GM11168 (cell line): ENCODE measurements around the gene RTN4RL2.

Experiments
- in situ Hi-C: fragments of 300-500 bp; cut with MboI; formaldehyde crosslinking; loops from one replicate; pipeline ENCODE4 v1.12.0; 2022; ENCODE audit warnings: low sequenced_read_pairs; ENCODE audit not compliant: unreplicated experiment

The RTN4RL2 gene

GRCh38 chr11:57477507-57478189, 17.3 kb downstream of the RTN4RL2 start:
- in situ Hi-C loops = no loop called here

- in situ Hi-C loops = no loop called here
These were observed 18.8 kb downstream of the RTN4RL2 start for GRCh38 chr11:57479021-57479663.

- in situ Hi-C loops = no loop called here
These were observed 19.6 kb downstream of the RTN4RL2 start for GRCh38 chr11:57479911-57480310.

- in situ Hi-C loops = no loop called here
These were observed 20.2 kb downstream of the RTN4RL2 start for GRCh38 chr11:57480409-57481137.

- in situ Hi-C loops = no loop called here
These were observed 21.0 kb downstream of the RTN4RL2 start for GRCh38 chr11:57481315-57481714.

- in situ Hi-C loops = no loop called here
These were observed 21.8 kb downstream of the RTN4RL2 start for GRCh38 chr11:57481915-57482781.

GRCh38 chr11:57482782-57483561, 22.6 kb downstream of the RTN4RL2 start:
- in situ Hi-C loops = no loop called here

- in situ Hi-C loops = no loop called here
These were observed 23.2 kb downstream of the RTN4RL2 start for GRCh38 chr11:57483562-57483918.

- in situ Hi-C loops = no loop called here
These were observed 23.9 kb downstream of the RTN4RL2 start for GRCh38 chr11:57484141-57484710.

- in situ Hi-C loops = no loop called here
These were observed 25.1 kb downstream of the RTN4RL2 start for GRCh38 chr11:57485217-57485990.

- in situ Hi-C loops = no loop called here
These were observed 26.9 kb downstream of the RTN4RL2 start for GRCh38 chr11:57487021-57487778.

- in situ Hi-C loops = no loop called here
These were observed 27.8 kb downstream of the RTN4RL2 start for GRCh38 chr11:57487920-57488659.

GRCh38 chr11:57490456-57491248, 30.3 kb downstream of the RTN4RL2 start:
- in situ Hi-C loops = loop anchor here (5.0 kb wide), 1 partner anchor 37 kb away; no protein-coding TSS in a partner anchor

- in situ Hi-C loops = loop anchor here (5.0 kb wide), 1 partner anchor 36 kb away; no protein-coding TSS in a partner anchor
These were observed 31.2 kb downstream of the RTN4RL2 start for GRCh38 chr11:57491371-57492061.
